Midbrain (tissue), 1 donor: ENCODE results near the gene DNAJC22.

Experiments used
- DNase-seq: peaks from one replicate; lab custom pipeline; 2025; lab: John Stamatoyannopoulos, UW

Gene DNAJC22

GRCh38 chr12:49345051-49345824 is 1.4 kb upstream of the DNAJC22 start:
- DNase-seq, result no peak

GRCh38 chr12:49345825-49346658 is 646 bp upstream of the DNAJC22 start:
- no peak for DNase-seq

GRCh38 chr12:49347311-49348193 is 864 bp downstream of the DNAJC22 start:
- peak; percentile 94 for DNase-seq

GRCh38 chr12:49348781-49349180 is 2.1 kb downstream of the DNAJC22 start:
- DNase-seq, result no peak

DNA sequence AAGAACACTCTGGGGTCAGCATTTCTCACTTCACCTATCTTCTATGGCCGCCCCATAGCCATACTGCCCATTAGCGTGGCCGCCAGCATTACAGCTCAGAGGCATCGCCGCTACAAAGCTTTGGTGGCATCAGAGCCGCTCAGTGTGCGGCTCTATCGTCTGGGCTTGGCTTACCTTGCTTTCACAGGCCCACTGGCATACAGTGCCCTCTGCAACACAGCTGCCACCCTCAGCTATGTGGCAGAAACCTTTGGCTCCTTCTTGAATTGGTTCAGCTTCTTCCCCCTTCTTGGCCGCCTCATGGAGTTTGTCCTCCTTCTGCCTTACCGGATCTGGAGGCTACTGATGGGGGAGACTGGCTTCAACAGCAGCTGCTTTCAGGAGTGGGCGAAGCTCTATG is 2.6 kb downstream of the DNAJC22 start:
- no peak for DNase-seq

DNA sequence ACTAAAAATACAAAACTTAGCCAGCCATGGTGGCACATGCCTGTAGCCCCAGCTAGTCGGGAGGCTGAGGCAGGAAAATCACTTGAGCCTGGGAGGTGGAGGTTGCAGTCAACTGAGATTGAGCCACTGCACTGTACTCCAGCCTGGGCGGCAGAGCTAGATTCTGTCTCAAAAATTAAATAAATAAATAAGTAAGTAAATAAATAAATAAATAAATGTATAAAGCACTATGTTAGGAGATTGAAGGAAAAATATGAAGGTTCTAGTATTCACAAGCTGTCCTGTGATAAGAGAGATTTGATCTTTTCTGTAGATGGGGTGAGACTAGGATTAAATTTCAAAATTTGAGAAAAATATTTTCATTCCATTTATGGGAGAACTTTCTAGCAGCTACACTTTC is 5.7 kb downstream of the DNAJC22 start:
- no peak for DNase-seq

- no peak for DNase-seq
Observed at GRCh38 chr12:49355913-49356312, 9.2 kb downstream of the DNAJC22 start.

DNA sequence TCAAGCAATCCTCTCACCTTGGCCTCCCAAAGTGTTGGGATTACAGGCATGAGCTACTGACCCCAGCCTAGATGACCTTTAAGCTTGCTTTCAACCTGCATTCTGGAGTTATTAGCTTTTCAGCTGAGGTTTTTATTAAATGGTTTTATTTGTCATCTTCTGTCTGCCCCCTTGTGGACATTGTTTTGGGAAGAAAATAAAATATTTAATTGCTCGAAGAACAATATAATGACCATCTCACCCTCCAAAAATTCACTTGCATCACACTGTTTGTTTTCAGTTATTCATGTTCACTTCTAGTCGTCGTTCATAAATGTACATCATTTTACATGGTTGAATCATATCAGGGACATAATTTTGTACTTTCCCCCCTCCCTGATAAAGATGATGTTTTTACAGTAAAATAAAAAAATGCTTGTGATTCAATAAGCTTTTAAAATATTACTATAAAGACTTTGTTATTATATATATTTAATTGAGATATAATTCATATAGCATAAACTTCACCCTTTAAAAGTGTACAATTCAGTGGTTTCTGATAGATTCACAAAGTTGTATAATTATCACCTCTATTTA is 10.5 kb downstream of the DNAJC22 start:
- peak; percentile 30 for DNase-seq

DNA sequence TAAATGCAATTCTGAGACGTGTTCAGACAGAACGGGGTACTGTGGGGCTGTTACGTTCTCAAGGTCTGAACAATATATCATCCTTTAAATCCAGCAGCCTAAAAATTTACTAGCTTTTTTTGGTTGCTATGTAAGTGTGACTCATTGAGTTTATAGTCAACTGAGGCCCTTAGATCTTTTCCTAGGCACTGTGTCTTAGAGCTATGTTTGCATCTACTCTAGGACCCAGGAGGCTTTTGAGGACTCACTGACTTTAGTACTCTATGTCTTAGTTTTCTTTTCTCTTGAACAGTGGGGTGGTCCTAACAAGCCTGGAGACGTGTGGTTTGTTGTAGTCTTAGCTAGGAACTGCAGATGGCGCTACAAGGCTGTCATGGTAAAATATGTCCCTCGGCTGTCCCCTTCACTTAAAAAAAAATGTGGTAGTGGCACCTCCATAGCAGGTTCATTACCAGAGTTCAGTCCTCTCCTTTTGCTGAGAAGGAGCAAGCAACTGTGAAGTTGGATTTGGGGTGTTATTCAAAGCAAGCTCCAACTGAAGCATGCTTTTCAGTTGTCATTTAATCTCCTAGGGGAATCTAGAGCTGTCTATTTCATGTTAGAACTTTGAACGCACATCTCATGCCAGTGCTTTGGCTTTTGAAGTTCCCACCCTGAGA is 11.9 kb downstream of the DNAJC22 start:
- DNase-seq, result peak; percentile 67

DNA sequence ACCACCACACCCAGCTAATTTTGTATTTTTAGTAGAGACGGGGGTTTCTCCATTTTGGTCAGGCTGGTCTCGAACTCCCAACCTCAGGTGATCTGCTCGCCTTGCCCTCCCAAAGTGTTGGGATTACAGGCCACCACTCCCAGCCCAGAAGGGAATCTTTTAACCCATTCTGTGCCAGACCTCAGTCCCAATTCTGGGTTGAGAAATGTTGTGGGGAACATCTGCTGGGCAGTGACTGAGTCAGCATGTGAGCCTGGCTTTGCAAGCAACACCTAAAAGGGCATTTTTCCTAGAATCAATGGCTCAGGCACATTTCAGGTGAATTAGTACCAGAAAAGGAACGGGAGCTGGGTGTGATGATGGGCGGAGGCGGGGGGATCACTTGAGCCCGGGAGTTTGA is 13.0 kb downstream of the DNAJC22 start:
- DNase-seq, result no peak

- no peak for DNase-seq
Observed at GRCh38 chr12:49362077-49362476, 15.4 kb downstream of the DNAJC22 start.

DNA sequence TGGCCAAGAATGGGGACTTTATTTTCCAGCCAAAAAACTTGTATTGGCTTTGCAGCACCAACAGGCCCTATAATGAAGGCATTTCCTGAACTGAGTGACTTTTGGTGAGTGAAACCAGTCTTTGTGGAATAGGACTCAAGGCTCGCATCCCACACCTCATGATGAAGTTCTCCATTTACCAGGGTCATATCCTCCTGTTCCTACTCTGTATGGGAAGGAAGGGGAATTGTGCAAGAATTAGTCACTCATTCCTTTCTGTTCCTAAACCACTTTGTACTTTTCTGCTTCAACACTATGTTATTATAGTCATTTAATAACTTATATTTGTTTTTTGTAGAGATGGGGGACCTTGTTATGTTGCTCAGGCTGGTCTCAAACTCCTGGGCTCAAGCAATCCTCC is 18.3 kb downstream of the DNAJC22 start:
- no peak for DNase-seq

DNA sequence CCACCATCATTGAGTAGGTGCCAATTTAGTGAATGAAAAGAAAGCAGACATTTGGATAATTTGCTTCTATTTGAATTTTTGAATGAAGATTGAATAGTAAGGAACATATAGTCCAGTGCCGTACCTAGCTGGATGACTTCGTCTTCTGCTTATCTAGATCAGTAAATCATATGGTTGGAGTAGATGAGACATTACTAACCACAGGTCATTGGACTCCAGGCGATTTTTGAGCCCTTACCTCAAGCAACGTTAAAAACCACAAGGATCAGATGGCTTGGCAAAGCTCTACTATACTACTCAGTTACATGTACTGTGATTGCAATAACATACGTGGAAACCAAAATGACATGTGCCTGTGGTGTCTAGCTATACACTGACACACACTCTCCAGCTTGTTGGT is 18.9 kb downstream of the DNAJC22 start:
- no peak for DNase-seq

GRCh38 chr12:49366096-49366651 is 19.5 kb downstream of the DNAJC22 start:
- no peak for DNase-seq

DNA sequence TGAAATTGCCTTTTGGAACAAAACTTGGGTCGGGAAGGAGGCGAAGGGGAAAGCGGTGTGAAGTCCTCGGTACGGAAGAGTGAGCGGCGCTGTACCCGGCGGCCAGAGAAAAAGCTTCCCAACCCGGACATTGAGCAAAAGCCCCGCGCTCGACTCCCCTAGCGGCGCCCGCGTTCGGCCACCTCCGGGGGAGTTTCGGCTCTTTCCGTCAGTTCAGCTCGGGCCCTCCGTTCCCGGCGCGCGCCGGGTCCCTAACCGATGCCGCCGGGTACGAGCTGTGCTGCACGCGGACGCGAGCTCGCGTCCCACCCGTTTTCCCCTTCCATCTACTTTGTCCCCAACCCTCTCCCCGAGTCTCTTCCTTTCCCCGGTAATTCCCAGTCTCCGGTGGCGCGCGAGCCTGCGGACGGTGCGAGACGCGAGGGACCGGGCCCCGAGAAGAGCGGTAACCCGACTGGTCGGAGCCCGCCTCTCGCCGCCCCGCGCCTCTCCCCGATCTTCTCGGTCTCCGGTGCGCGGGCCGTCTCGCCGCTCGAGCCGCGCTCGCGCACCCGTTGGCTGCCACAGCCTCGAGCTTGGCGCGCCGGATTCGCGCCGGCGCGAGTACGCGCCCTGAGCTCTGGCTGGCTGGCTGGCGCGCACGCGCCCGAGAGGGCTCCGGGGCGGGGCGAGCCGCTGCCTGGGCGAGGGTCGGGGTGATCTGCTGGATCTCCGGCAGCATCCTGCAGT is 20.1 kb downstream of the DNAJC22 start:
- DNase-seq, result peak; percentile 84

DNA sequence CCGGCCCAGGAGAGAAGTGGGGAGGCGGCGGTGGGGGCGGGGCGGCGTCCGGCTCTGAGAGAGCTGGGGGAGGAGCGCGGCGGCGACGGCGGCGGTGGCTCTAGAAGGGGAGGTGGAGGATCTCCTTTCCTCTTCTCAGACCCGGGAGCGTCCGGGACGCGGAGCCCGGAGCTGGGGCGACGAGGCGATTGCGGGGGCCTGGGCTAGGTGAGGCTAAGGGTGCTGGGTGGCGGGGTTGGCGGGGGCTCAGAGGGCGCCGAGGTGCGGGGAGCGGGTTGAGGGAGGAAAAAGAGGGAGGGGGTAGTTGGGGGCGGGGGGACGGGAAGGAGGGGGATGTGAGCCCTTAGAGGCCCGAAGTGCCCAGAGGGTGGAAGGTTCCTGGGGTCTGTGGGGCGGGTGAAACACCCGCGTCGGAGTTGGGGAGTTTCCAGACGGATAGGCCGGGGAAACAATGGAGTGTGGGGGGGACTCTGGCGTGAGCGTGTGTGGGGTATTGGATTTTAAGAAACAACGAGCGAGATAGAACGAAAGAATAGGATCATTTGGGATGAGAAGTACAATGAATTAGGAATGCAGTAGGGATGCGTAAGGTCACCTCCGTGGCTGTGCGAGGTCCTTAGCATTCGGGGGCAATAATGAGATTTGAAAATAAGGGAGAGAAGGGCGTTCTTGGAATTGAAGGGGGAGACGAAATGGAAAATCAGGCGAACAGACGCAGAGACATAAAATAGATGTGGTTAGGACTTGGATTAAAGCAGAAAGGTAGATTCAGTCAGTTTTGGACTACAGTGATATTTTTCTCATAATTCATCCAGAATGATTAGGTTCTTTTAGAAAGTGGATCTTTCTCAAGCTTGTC is 20.9 kb downstream of the DNAJC22 start, which contains the start of gene SPATS2:
Gene SPATS2 (plus strand): TSS at position 82 of the 859 bp plus-strand sequence. CDS start 93,551 bp downstream, outside the sequence.
- no peak for DNase-seq

DNA sequence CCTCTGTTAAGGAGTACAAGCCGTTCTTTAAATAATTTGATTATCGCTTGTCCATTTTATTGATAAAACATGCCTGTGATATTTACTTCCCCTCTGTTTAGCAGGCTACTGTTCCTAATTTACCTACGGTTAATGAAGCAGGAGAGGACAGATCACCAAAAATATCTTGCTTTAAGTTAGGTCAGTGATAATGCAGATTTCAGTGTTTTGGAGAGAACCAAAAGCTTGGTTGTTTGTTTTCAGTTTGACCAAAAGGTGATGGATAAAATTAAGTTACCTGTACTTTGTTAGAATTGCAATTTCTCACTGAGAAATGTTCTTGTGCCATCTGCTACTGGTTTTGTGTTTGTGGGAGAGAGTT is 21.5 kb downstream of the DNAJC22 start:
- no peak for DNase-seq

GRCh38 chr12:49369411-49370145 is 22.9 kb downstream of the DNAJC22 start:
- DNase-seq, result no peak

GRCh38 chr12:49370539-49370938 is 23.9 kb downstream of the DNAJC22 start:
- DNase-seq, result no peak
